Testis (tissue), 2 donors: ENCODE measurements around the gene FBXO38.

Source experiments
- POLR2A ChIP-seq: fragments of 450-650 bp; IDR thresholded peaks from one replicate; pipeline ENCODE4 v1.6.1; 2017; ENCODE audit warnings: antibody characterized with exemption, mild to moderate bottlenecking, moderate library complexity
- TF ChIP-seq, protein P1 (sequence below), 3 experiments: fragments of 450-650 bp in 2 of 3; fragments of 200-600 bp in 1 of 3; sonication (generic) in 1 of 3; IDR thresholded peaks; one replicate each; pipeline ENCODE4 v1.5.1; 2016 to 2019; ENCODE audit warnings: antibody characterized with exemption in 3 of 3, mild to moderate bottlenecking in 2 of 3, moderate library complexity in 1 of 3

DNA sequence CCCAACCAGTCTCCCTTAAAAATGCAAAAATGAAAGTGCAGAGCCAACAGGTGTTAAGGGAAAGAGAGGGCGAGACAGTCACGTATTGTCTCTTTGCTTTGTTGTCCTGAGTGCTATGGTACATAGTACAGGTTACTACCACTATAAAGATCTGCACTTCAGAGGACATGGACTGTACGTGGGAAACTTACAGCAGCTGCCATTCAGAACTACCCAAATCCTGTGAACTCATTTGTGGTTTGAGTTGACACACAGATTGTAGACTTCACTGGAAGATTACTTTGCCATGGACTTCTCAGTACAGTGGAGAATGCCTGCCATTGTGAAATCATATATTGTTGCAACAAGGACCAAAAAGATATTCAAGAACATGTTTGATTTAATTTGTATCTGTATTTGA lies 34.8 kb downstream of the FBXO38 start:
- TF ChIP-seq POLR2A = no peak
- TF ChIP-seq, protein P1, sequence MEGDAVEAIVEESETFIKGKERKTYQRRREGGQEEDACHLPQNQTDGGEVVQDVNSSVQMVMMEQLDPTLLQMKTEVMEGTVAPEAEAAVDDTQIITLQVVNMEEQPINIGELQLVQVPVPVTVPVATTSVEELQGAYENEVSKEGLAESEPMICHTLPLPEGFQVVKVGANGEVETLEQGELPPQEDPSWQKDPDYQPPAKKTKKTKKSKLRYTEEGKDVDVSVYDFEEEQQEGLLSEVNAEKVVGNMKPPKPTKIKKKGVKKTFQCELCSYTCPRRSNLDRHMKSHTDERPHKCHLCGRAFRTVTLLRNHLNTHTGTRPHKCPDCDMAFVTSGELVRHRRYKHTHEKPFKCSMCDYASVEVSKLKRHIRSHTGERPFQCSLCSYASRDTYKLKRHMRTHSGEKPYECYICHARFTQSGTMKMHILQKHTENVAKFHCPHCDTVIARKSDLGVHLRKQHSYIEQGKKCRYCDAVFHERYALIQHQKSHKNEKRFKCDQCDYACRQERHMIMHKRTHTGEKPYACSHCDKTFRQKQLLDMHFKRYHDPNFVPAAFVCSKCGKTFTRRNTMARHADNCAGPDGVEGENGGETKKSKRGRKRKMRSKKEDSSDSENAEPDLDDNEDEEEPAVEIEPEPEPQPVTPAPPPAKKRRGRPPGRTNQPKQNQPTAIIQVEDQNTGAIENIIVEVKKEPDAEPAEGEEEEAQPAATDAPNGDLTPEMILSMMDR (IDR thresholded peaks at IDR 0.05) = no peak
